RPMI8226 (cell line): ENCODE data around the gene RPS19.
A peak's percentile ranks its signal among the peaks of the same experiment; 100 is the strongest.

ENCODE experiments used
- DNase-seq: peaks from one replicate; pipeline ENCODE4 v3.0.0-alpha.2; 2015

The RPS19 gene

DNA sequence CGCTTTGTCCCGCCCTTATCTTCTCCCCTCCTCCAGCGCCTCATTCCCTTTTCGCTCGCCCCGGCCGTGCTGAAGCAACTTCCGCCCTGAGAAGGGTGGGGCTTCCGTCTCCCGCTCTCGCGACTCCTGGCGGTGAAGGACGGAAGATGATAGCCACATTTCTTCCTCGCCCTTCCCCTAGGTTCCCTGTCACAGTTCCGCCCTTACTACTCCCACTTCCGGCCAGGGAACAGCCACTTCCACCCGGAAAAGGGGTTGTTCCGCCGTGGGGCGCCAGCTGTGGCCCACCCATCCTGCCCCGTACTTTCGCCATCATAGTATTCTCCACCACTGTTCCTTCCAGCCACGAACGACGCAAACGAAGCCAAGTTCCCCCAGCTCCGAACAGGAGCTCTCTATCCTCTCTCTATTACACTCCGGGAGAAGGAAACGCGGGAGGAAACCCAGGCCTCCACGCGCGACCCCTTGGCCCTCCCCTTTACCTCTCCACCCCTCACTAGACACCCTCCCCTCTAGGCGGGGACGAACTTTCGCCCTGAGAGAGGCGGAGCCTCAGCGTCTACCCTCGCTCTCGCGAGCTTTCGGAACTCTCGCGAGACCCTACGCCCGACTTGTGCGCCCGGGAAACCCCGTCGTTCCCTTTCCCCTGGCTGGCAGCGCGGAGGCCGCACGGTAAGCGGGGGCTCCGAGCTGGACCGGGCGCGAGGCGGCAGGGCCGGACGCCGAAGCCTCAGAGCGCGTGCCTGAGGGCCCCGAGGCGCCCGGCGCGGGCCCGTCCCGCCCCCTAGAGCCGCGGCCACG is at the start of gene RPS19:
RPS19 (plus strand) TSS at position 638 of the 801 bp plus-strand sequence. CDS start 520 bp downstream, outside the sequence.
- peak; percentile 95 for DNase-seq

DNA sequence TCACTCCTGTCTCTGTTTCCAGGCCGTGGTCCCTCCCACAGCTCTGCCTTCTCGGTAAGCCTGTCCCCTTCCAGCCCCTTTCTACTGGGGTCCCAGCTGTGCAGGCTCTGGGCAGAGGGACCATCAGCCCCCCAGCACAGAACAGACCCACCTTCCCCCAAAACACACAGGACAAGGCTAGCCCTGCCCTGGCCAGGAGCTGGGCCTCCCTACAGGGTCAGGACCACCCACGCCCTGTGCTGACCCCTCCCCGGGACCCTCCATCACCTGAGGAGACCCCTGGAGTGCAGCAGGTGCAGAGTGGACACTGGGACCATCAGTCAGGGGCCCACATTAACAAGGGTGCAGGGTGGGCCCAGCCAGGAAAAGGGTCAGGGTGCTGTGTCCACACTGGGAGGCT is 49.8 kb upstream of the RPS19 start:
- DNase-seq = no peak

- DNase-seq = no peak
These were observed 49.0 kb upstream of the RPS19 start for GRCh38 chr19:41811036-41811435.

- no peak for DNase-seq
These were observed 48.1 kb upstream of the RPS19 start for GRCh38 chr19:41811981-41812380.

- DNase-seq = no peak
These were observed 46.1 kb upstream of the RPS19 start for GRCh38 chr19:41813911-41814310.

DNA sequence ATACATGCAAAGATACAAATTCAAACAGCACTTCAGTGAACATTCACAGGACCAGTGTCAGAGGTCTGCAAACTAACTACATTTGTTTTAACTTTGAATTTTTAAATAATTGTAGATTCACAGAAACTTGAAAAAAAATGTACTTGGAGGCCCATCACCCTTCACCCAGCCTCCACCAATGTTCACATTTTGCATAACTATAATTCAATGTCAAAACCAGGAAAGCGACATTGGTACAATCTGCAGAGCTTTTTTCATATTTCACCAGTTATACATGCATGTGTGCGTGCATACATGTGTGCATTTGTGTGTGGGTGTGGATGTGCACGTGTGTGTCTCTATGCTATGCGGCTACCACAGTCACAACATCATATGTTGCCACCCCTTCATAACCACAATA is 44.8 kb upstream of the RPS19 start:
- DNase-seq = no peak

GRCh38 chr19:41816761-41817160 is 43.3 kb upstream of the RPS19 start:
- no peak for DNase-seq

- peak; percentile 55 for DNase-seq
These were observed 38.9 kb upstream of the RPS19 start for GRCh38 chr19:41821003-41821735.

GRCh38 chr19:41837981-41838708 is 21.9 kb upstream of the RPS19 start:
- DNase-seq = no peak

GRCh38 chr19:41839211-41839610 is 20.8 kb upstream of the RPS19 start:
- DNase-seq = no peak

DNA sequence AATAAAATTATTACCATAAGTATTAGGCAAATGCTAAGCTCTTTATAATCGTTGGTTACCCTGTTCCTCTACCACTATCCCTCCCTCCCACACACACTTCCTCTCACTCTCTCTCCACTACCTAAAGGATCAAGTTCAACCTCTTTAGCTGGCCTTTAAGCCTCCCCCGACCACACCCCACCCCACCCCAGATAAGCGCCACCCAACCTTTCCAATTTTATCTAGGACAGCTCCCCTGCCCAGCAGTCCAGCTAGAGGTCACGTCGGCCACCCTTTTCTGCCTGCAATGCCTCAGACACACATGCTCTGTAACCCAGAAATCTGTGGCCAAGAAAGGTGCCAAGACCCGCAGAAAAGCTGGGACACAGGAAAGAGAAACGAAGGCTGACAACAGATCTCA is 16.7 kb upstream of the RPS19 start:
- DNase-seq = no peak

GRCh38 chr19:41844601-41845000 is 15.5 kb upstream of the RPS19 start, which contains the start of gene LYPD4:
Gene LYPD4, minus strand, starts transcription at chr19:41844683. Its CDS starts 5,398 bp downstream, at chr19:41839285.
- DNase-seq = no peak

GRCh38 chr19:41845001-41845050 is 15.2 kb upstream of the RPS19 start, which contains the start of gene DMRTC2:
Gene DMRTC2, plus strand, starts transcription at chr19:41845042. Its CDS starts 2,387 bp downstream, at chr19:41847429.
- DNase-seq = no peak

GRCh38 chr19:41845051-41845590 is 14.9 kb upstream of the RPS19 start:
- DNase-seq = no peak

DNA sequence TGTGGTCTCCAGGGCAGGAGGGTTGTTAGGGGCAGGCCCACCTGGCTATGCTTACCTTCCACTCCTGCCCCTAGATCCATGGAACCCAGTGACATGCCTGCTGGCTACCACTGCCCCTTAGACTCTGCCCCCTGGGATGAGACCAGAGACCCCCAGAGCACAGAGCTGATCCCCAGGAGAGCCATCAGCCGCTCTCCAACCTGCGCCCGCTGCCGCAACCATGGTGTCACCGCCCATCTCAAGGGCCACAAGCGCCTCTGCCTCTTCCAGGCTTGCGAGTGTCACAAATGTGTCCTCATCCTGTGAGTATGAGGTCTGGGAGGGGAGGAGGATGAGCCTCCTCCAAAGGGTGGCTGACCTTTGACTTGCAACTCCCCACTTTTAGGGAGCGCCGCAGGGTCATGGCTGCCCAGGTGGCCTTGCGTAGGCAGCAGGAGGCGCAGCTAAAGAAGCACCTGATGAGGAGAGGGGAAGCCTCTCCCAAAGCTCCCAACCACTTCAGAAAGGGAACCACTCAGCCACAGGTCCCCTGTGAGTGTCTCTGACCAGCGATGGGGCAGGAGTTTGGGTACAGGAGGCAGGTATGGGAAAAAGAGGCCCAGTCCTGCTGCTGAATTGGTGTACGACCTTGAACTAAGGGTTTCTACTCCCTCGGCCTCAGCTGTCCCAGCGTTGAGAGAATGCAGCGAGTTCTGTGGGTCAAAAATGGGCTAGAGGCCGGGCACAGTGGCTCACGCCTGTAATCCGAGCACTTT is 12.5 kb upstream of the RPS19 start:
- DNase-seq = no peak

DNA sequence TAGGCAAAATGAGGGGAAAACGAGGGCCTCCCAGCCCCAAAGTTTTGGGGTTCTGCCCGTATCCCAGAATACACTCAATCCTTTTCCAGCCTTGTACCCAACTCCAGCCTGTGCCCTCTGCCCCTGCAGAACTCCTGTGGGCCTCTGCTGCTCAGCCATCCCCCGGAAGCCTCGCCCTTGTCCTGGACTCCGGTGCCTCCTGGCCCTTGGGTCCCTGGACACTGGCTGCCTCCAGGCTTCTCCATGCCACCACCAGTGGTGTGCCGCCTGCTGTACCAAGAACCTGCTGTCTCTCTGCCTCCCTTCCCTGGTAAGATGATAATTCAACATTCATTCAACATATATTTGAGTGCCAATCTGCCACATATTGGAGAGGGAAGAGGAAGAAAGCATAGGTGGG is 11.4 kb upstream of the RPS19 start:
- no peak for DNase-seq

DNA sequence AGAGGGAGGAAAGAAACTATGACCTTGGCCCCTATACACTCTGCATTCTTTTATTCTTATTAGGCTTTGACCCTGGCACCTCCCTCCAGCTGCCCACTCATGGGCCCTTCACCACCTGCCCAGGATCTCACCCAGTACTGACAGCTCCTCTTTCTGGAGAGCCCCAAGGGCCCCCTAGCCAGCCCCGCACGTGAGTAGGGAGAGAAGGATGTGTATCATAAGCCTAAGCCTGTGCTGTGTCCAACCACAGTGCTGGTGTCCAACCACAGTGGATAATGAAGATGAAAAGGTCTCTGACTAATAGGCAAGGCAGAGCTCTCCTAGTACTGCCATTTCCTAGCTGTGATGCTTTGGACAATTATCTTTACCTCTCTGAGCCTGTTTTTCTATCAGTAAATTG is 11.0 kb upstream of the RPS19 start:
- no peak for DNase-seq

DNA sequence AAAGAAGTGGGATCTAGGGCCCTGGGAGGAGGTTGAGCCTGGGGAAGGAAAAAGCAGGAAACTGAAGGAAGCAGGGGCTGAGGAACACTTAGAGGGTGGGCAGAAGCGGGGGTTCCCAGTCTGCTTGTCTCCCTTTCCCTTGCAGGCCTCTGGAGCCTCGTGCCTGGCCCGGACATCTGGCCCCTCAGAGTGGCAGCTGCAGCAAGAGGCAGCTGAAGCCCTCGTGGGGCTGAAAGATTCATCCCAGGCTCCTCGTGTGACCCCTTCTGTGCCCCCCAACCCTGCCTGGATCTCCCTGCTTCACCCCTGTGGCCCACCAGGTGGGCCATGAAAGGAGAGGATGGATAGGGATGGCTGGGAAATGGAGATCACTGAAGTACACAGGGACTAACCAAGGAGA is 9.7 kb upstream of the RPS19 start:
- no peak for DNase-seq

GRCh38 chr19:41851456-41851855 is 8.6 kb upstream of the RPS19 start:
- DNase-seq = no peak

GRCh38 chr19:41853344-41853743 is 6.7 kb upstream of the RPS19 start:
- no peak for DNase-seq

DNA sequence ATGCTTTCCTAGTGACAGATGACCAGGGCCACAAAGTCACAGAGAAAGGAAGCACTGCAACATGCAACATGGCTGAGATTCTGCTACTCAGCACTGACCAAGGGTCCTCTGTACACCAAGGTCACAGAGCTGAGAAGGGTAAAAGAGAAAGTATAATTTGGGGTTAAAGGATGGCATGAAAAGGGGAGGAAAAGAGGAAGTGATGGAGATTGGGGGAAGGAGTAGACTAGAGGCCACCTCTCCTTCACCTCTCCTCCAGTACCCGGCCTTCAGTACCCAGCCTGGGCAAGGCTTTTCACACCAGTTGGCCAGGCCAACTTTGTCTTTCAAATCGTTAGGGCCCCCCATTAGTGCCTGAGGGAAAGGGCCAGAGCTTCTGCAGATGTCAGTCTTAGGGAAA is 6.3 kb upstream of the RPS19 start:
- no peak for DNase-seq

GRCh38 chr19:41859213-41859617 is 840 bp upstream of the RPS19 start:
- no peak for DNase-seq
